DOHH2 (cell line): ENCODE data around the gene BCL2L13.

ENCODE experiments used
- EZH2phosphoT487 ChIP-seq: fragments of 200-600 bp; sonication (generic); IDR thresholded peaks from 2 replicates; pipeline ENCODE4 v1.6.1; 2017; ENCODE audit warnings: borderline replicate concordance, mild to moderate bottlenecking, antibody characterized with exemption, low read length, moderate library complexity, mixed read lengths
- TF ChIP-seq, protein P1 (sequence below): fragments of 200-600 bp; sonication (generic); IDR thresholded peaks from one replicate; pipeline ENCODE4 v1.5.1; 2014; ENCODE audit warnings: antibody characterized with exemption, mild to moderate bottlenecking, low read depth, low read length; ENCODE audit not compliant: poor library complexity, severe bottlenecking

DNA sequence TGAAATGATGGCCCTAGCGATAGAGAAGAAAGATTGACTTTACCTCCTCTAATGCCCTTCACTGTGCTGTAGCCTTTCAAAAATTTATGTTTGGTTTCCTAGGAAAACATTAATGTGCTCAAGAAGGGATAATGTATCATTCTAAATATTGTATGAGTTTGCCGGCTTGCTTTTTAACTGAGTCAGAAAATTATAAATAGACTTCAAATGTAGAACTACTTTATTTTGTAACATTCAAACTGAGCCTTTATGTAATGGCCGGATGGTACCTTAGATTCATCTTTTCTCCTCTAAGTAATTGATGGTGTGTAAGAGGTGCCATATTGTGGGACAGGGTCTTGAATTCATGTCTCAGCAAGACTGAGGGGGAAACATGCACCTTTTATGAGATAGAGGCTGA, 78.0 kb downstream of the BCL2L13 start:
- TF ChIP-seq, protein P1, sequence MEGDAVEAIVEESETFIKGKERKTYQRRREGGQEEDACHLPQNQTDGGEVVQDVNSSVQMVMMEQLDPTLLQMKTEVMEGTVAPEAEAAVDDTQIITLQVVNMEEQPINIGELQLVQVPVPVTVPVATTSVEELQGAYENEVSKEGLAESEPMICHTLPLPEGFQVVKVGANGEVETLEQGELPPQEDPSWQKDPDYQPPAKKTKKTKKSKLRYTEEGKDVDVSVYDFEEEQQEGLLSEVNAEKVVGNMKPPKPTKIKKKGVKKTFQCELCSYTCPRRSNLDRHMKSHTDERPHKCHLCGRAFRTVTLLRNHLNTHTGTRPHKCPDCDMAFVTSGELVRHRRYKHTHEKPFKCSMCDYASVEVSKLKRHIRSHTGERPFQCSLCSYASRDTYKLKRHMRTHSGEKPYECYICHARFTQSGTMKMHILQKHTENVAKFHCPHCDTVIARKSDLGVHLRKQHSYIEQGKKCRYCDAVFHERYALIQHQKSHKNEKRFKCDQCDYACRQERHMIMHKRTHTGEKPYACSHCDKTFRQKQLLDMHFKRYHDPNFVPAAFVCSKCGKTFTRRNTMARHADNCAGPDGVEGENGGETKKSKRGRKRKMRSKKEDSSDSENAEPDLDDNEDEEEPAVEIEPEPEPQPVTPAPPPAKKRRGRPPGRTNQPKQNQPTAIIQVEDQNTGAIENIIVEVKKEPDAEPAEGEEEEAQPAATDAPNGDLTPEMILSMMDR: no peak
- TF ChIP-seq EZH2phosphoT487: no peak
